D341Med (cell line): ENCODE results near the gene EBP.

Experiments
- DNase-seq: peaks from one replicate; pipeline ENCODE4 v3.0.0; 2012; ENCODE audit warnings: low spot score

EBP gene

DNA sequence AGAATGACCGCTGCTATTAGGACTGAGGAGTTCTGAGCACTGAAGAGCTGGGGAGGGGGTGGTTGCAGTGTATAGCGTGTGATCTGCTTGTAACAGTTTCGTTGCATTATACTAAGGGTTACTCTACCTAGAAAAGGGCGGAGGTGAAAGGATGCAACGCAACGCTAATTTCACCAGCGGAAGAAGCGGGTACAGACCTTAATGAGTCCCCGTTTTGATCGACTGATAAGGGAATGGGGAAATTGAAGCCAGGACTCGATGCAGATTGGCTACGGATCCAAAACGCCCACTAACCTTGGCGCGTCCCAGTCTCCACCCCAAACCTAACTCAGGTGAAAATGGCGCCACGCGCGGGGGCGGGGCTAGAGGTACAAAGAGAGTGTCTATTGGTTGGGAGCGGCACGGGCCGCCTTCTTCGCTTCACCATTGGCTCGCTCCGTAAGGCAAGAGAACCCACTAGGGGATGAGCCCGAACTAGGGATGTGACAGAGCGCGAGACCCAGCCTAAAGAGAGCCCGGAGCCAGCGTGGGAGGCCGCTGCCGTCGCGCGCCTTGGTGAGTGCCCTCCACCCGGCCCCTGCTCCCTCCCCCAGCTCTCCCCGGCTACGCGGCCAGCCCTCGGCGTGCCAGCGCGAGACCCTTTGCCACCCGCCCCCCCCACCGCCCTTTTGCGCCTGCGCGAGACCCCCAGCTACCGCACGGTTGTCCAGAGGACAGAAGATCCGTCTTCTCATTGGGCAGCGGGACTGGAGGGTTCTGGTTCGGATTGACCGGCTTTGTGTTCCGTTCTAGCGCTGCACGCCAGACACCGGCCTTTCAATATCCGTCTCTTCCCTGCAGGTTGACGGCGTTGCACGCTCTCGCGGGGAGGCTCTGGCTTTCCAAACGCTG lies at the start of gene EBP:
EBP (plus strand) TSS at position 456 of the 891 bp plus-strand sequence. CDS start 1,964 bp downstream, outside the sequence.
- peak; percentile 91 for DNase-seq

DNA sequence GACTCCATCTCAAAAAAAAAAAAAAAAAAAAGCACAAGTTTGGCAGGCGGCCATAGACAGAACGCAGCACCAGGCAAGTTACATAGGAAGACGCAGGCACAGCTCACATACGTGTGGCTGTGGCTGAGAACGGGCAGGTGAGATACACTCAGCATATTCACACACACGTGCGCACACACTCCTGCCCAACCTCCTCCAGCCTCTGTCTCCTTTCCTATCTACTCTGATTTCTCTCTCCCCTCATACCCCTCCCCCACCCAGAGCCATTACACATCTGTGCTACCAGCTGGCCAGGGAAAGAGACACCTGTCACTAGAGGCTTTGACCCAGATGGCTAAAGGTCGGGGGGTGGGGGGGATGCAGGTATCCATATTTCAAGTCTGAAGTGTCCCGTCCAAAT lies 49.4 kb upstream of the EBP start:
- no peak for DNase-seq

DNA sequence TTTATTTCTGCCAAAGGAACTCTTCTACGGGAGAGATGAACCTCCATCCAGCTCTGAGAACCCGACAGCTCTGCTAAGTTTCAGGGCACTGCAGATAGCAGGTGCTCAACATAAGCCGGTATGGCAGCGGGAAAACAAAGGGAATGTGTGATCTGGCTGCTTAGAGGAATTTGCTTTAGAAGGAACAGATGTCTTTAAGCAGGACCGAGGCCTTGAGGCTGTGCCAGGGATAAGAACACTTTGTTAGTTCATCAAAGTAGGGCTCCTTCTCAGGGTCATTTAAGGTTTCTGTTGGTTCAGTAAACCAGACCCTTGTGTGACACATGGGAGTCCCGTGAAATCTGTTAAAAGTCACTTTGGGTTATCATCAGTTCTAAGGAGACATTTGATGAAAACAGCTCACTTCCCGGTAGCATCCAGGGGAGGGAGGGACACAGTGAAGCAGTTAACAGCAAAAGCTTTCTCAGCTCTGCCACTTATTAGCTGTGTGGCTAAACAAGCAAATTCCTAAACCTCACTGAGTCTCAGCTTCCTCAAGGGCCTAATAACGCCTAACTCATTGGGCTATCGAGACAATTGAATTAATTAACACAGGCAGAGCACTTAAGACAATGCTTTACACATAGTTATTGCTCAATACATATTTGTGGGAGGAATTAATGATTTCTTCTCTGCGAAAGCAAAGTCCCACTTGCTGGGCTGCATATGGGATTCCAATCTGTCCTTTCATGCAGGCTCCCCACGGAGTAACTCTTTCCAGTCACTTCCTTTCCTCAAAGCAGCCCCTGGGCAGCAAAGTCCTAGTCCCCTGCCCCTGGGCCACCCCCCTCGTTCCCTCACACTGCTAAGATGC lies 48.5 kb upstream of the EBP start:
- peak; percentile 42 for DNase-seq

DNA sequence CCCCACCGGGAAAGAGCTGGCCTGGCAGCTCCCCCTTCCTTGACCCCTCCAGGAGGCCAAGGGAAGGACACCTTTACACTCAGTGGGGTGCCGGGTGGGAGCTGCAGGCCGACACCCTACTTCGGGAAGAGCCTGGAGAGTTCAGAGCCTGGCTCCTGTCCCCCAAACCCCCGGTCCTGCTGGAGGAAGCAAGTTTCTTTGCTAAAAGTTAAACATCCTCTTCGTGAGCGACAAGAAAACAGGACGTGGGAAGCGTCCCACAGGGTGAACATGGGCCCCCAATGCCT lies 48.0 kb upstream of the EBP start:
- no peak for DNase-seq

DNA sequence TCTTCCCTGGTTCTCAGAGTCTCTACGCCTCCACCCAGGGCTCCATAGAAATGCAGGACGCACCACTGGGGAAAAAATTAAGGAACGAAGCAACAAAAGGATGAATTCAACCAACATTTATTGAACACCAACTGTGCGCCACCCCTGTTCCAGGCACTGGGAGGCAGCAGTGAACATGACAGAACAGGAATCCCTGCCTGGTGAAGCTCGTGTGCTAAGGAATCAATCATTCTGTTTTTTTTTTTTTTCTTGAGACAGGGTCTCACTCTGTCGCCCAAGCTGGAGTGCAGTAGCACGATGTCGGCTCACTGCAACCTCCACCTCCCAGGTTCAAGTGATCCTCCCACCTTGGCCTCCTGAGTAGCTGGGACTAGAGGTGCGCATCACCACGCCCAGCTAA lies 47.5 kb upstream of the EBP start:
- no peak for DNase-seq

DNA sequence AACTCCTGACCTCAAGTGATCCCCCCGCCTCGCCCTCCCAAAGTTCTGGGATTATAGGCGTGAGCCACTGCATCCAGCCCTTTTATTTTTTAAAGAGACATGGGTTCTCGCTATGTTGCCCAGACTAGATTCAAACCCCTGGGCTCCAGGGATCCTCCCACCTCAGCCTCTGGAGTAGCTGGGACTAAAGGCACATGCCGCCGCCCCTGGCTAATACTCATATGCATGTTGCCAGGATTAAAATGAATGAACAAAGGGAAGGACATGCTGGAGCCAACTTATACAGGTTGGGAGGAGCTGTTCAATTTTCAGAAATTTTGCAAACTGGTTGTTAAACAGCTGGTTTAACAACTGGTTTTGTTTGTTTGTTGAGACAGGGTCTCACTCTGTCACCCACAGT lies 47.0 kb upstream of the EBP start:
- DNase-seq, result no peak

DNA sequence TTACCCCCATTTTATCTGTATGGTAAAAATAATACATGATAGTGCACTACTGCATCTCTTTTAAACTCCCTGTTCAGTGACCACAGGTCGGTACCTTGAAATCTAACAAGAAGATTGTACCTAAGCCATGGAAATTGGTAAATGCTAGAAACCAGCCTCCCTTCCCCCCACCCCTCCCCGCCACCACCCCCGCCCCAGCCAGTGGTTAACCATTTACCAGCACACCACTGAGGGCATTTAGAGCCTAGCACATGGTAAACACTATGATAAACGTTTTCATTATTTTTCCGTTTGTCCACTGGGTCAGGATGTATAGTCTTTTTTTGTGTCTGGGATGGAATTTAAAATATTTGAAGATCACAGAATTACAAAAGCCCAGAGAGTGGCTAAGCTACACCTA lies 46.3 kb upstream of the EBP start:
- DNase-seq, result no peak

DNA sequence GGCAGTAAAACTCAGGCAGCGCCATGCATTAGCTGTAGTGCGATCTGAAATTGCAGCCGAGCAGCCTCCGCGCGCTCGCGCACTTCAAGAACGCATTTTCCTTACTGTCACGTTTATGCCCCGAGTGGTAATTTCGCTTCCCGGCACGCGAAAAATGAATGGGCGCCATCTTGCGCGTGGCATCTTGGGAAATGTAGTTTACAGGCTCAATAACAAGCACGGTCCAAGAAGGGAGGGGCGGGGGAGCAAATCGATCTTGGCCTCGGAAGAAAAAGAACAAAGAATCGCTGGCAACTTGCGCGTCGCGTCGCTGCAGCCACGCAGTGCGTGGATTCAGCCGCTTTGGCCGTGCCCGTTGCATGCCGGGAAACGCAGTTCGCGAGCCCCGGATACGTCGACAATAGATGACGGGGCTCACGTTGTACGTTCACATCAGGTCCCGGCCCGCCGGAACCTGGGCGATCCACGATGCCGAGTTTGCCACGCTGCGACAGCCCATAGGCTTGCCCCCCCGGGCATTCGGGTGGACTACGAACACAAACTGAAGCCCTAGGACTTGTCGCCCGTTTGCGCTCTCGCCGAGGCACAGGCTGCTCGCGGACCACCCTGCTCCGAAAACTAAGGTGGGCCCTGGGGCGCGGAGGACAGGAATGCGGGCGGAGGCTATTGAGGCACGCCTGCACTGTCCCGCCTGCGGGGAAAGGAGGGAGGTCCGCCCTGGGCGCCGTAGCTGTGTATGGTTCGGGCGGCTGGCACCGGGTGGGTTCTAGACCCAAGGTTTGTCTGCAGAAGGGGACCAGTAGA lies 45.6 kb upstream of the EBP start, which contains the start of gene FTSJ1:
FTSJ1 (plus strand) TSS at position 426 of the 804 bp plus-strand sequence. CDS start 1,849 bp downstream, outside the sequence.
- peak; percentile 82 for DNase-seq

DNA sequence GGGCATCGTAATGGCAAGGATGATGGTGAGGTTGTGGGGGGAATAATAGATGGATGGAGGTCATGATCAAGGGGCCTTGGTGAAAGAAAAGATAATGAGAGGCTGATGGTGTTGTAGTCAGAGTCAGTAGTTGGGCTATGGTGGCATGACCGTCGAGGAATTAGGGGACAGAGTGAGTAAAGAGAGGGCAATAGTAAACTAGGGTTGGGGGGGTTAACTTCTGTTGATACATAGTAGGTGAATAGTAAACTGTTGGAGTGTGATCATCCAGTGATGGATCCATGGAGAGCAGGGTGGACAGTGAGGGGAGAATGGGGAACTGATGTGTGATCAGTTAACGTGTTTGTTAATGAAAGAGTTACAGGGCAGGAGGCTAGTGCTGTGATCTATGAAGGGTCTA lies 44.7 kb upstream of the EBP start:
- DNase-seq, result no peak

DNA sequence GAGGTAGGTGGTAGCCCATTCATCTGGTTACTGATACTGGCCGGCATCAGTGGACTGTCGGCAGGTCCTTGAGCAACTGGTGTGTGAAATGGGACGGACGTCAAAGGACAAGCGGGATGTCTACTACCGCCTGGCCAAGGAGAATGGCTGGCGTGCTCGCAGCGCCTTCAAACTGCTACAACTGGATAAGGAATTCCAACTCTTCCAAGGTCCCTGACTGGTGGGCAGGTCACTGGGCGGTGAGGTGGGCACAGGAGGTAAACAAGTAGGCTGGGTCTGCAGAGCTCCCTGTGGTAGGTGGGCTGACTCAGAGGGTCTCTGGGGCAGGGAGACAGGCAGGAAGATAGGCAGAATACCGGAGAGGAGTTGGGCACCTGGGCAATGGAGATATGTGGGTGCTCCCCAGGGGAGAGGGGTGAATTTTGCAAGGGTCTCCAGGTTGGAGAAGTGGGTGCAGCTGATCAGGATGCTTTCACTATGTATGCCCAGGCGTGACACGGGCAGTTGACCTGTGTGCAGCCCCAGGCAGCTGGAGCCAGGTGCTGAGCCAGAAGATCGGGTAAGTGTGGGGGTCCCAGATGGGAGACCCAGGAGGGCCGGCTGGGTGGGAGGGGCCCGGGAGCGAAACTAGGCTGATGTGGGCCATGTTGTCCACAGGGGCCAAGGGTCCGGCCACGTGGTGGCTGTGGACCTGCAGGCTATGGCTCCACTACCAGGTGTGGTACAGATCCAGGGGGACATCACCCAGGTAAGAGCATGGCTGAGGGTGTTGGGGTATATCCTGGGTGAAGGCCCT lies 43.5 kb upstream of the EBP start:
- no peak for DNase-seq

DNA sequence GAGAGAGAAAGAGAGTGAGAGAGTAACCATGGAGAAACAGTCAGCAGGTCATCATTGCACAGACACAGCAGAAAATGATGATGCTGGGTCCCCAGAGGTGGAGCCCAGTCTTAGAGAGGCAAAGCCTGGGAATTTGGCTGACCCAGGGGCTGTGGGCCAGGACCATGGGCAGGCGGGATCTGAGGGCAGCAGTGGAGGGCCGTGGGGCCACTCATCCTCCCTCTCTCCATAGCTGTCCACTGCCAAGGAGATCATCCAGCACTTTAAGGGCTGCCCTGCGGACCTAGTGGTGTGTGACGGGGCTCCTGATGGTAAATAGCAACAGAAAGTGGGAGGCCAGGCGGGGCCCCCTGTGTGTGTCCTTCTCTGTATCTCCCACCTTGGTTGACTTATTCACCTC lies 42.8 kb upstream of the EBP start:
- no peak for DNase-seq

DNA sequence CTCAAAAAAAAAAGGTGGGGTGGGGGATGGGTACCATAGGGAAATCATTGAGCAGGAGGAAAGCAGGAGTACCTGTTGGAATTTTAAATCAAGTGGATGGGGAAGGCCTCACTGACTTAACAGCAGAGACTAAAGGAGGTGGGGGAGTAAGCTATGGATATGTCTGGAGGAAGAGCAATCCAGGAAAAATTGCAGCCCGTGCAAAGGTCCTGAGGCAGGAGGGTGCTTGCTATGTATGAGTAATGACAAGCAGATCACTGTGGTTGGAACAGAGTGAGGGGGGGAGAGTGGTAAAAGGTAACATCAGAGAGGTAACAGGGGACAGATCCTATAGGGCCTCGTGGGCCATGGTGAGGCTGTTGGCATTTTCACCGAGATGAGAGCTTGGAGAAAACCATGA lies 41.5 kb upstream of the EBP start:
- no peak for DNase-seq

DNA sequence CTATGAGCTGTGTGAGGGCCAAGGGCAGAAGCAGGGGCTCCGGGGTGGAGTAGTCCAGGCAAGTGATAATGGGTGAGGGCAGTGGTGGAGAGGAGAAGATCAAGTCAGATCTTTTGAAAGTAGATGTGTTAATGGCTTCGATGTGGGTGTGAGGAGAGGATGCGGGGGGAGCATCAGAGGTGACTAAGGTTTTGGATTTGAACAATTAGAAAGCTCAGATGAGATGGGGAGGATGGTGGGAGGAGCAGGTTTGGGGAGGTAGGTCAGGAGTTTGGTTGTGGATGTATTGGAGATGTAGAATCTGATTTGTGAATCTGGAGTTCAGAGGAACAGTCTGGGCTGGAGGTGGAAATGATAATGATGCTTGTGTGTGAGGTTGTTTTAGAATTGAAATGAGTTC lies 41.0 kb upstream of the EBP start:
- no peak for DNase-seq

DNA sequence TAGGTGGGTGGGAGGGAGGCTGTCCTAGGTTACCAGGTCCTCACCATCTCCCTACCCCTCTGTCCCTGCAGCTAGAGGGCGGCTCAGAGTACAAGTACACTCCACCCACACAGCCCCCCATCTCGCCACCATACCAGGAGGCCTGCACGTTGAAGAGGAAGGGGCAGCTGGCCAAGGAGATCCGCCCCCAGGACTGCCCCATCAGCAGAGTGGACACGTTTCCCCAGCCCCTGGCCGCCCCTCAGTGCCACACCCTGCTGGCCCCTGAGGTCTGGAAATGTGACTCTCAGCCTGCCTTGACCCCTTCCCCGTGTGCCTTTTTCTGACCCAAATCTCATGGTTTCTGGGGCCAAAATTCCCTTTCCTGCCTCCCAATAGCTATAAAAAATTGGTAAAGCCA lies 39.1 kb upstream of the EBP start:
- no peak for DNase-seq

DNA sequence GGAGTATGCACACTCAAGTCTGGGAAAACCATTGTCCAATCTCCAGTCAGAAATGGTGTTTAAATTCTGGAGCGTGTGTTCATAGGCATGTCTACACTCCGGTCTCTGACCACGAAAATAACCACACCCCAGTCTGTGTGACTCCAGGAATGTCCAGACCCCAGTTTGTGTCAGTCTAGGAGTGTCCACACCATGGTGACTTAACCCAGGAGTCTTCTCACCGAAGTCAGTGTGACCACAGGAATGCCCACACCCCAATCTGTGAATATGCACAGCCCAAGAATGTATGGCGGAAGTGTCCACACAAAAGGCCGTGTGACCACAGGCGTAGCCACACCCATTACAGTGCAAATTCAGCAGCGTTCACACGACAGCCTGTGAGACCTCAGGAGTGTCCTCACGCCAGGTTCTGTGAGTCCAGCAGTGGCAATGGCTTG lies 34.2 kb upstream of the EBP start:
- no peak for DNase-seq

DNA sequence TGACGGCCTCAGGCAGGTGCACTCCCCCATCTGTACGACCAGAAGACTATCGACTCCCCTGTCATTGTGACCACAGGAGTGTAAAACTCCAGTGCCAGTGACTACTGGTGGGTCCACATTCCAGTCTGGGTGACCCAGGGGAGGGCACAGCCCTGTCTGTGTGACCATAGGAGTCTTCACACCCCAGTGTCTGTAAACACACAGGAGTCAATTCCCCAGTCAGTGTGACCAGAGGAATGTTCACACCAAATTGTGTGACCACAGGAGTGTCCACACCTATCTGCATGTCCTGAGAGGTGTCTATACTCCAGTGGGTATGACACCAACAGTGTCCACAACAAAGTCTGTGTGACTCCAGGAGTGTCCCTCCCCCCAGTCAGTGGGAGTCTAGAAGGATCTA lies 33.6 kb upstream of the EBP start:
- DNase-seq, result no peak

DNA sequence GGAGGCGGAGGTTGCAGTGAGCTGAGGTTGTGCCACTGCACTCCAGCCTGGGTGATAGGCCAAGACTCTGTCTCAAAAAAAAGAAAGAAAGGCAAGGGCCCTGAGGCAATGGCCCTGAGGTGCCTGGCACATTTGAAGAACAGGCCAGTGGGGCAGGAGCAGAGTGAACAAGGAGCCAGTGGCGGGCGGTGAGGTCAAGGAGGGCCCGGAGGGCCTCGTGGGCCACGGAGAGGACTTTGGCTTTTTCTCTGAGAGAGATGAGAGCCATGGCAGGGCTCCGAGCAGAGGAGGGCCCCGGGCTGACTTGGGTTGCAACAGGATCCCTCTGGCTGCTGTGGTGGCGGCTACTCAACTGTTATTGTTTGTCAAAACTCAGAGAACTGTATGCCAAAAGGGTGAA lies 32.3 kb upstream of the EBP start:
- DNase-seq, result no peak

DNA sequence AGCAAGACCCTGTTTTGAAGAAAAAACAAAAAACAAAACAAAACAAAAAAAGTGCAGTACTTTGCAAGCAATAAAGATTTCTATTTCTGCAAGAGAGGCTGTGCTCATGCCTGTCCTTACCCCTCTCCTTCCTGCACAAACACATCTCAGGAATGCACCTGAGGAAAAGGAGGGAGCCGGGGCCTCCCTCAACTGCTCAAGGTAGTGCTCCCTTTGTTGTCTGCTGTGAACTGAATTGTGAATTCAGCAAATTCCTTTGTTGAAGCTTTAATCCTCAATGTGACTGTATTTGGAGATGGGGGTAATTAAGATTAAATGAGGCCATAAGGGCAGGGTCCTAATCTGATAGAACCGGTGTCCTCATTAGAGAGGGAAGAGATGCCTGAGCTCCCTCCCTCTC lies 31.7 kb upstream of the EBP start:
- no peak for DNase-seq

DNA sequence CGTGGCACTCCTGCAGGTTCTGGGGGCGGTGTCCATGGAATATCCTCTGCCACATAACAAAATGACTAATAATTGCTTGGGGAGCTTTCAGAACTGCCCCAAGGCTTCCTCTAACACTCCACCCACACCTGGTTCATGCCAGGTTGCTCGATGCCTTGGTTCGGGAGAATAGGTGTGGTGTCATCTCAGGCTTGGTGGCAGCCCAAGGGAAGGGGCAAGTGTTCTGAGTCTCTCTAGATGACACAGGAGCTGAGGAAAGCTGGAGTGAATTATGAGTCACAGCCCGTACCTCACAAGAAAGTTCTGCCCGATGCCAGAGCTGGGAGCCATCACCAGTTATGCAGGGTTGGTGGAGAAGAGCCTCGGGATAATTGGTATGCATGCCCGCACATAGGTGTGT lies 30.9 kb upstream of the EBP start:
- DNase-seq, result no peak

DNA sequence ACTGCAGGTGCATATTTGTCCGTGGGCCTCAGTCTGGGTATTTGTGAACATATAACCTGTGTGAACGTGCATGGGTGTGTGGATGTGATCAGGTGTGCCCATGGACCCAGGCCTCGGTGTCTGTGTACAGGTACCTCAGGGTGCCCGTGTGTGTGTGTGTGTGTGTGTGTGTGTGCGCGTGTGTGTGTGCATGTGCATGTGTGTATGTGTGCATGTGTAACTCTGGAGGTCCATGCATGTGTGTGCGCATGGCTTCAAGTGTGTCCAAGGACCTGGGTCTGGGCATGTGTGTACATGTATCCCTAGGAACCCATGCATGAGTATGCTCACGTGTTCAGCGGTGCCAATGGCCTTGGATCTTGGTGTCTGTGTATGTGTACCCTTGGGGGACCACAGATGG lies 29.8 kb upstream of the EBP start:
- DNase-seq, result no peak

DNA sequence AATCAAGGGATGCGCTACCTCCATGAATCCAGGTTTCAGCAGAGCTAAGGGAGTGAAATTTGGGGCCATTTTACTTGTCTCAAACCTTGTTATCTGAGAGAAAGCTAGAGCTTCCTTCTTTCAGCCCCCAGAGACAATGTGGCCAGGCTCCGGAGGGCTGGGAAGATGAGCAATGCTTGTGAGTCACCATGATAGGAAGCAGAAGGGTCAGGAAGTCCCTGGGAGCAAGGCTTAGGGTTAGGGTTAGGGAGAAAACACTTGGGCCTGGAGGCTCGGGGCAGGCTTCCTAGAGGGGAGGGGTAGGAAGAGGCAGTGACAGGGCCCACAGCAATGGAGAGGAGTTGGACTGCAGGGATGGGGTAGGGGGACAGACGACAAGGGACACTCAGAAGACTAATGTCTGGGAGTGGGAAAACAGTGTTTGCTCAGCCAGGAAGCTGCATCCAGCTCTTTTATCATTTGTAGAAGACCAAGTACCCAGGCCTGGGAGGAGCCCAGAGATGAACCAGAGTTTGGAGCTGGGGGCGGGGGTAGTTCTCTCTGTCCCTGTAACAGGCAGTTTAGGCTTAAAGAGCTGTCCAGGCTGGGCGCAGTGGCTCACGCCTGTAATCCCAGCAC lies 29.2 kb upstream of the EBP start:
- DNase-seq, result no peak
